ENCODE results near the gene DROSHA.

DROSHA gene

GRCh38 chr5:31523041-31523440 lies 8.9 kb downstream of the DROSHA start:
- DNase-seq (ENCODE audit: low read depth, low spot score), result no peak

GRCh38 chr5:31516802-31517201 lies 15.1 kb downstream of the DROSHA start:
- DNase-seq (ENCODE audit: low read depth, low spot score), result no peak

GRCh38 chr5:31511305-31511704 lies 20.6 kb downstream of the DROSHA start:
- DNase-seq (ENCODE audit: low read depth, low spot score), result no peak

- DNase-seq (ENCODE audit: low read depth, low spot score), result no peak
Measured at GRCh38 chr5:31504529-31504928, 27.4 kb downstream of the DROSHA start.

- no peak for DNase-seq (ENCODE audit: low read depth, low spot score)
Measured at GRCh38 chr5:31502506-31502905, 29.4 kb downstream of the DROSHA start.

- DNase-seq (ENCODE audit: low read depth, low spot score), result no peak
Measured at GRCh38 chr5:31500256-31500655, 31.6 kb downstream of the DROSHA start.

- no peak for DNase-seq (ENCODE audit: low read depth, low spot score)
Measured at GRCh38 chr5:31496891-31497290, 35.0 kb downstream of the DROSHA start.

- DNase-seq (ENCODE audit: low read depth, low spot score), result no peak
Measured at GRCh38 chr5:31496301-31496700, 35.6 kb downstream of the DROSHA start.

- no peak for DNase-seq (ENCODE audit: low read depth, low spot score)
Measured at GRCh38 chr5:31495336-31495735, 36.6 kb downstream of the DROSHA start.

GRCh38 chr5:31492869-31493268 lies 39.0 kb downstream of the DROSHA start:
- no peak for DNase-seq (ENCODE audit: low read depth, low spot score)

- DNase-seq (ENCODE audit: low read depth, low spot score), result no peak
Measured at GRCh38 chr5:31487506-31487905, 44.4 kb downstream of the DROSHA start.

- DNase-seq (ENCODE audit: low read depth, low spot score), result no peak
Measured at GRCh38 chr5:31486441-31486840, 45.5 kb downstream of the DROSHA start.

- DNase-seq (ENCODE audit: low read depth, low spot score), result no peak
Measured at GRCh38 chr5:31485376-31486207, 46.3 kb downstream of the DROSHA start.

GRCh38 chr5:31481531-31482165 lies 50.2 kb downstream of the DROSHA start:
- DNase-seq (ENCODE audit: low read depth, low spot score), result no peak

GRCh38 chr5:31479706-31480105 lies 52.2 kb downstream of the DROSHA start:
- no peak for DNase-seq (ENCODE audit: low read depth, low spot score)

- no peak for DNase-seq (ENCODE audit: low read depth, low spot score)
Measured at GRCh38 chr5:31478901-31479300, 53.0 kb downstream of the DROSHA start.

- DNase-seq (ENCODE audit: low read depth, low spot score), result no peak
Measured at GRCh38 chr5:31477971-31478370, 53.9 kb downstream of the DROSHA start.

GRCh38 chr5:31477516-31477915 lies 54.4 kb downstream of the DROSHA start:
- no peak for DNase-seq (ENCODE audit: low read depth, low spot score)

GRCh38 chr5:31476738-31477141 lies 55.2 kb downstream of the DROSHA start:
- DNase-seq (ENCODE audit: low read depth, low spot score), result no peak

GRCh38 chr5:31471916-31472315 lies 60.0 kb downstream of the DROSHA start:
- DNase-seq (ENCODE audit: low read depth, low spot score), result no peak

GRCh38 chr5:31471040-31471439 lies 60.9 kb downstream of the DROSHA start:
- DNase-seq (ENCODE audit: low read depth, low spot score), result no peak

GRCh38 chr5:31470608-31471007 lies 61.3 kb downstream of the DROSHA start:
- no peak for DNase-seq (ENCODE audit: low read depth, low spot score)

- DNase-seq (ENCODE audit: low read depth, low spot score), result no peak
Measured at GRCh38 chr5:31469886-31470285, 62.0 kb downstream of the DROSHA start.

Measured in activated naive CD8-positive, alpha-beta T cell treated with anti-CD3 and anti-CD28 coated beads, Interleukin-2, amount 50 U/mL, for 16 hours (primary cell).